HG03064 (cell line): ENCODE results near the gene PARPBP.
"Not testable (repeated sequence)": the region's sequence is repeated elsewhere in the genome, so short reads cannot be mapped to it uniquely, and the experiment has no call there.

Experiments
- ATAC-seq: cut with Tn5 transposase; IDR thresholded peaks from one replicate; pipeline ENCODE4 v1.9.1; 2021; ENCODE audit warnings: low read depth; ENCODE audit not compliant: unreplicated experiment

The PARPBP gene

GRCh38 chr12:102147062-102147587 is 27.1 kb downstream of the PARPBP start:
- not testable (repeated sequence) for ATAC-seq

GRCh38 chr12:102155206-102155605 is 35.2 kb downstream of the PARPBP start:
- ATAC-seq: not testable (repeated sequence)

GRCh38 chr12:102163383-102163782 is 43.4 kb downstream of the PARPBP start:
- ATAC-seq: no peak

GRCh38 chr12:102167821-102168604 is 48.0 kb downstream of the PARPBP start:
- peak; percentile 76 for ATAC-seq

DNA sequence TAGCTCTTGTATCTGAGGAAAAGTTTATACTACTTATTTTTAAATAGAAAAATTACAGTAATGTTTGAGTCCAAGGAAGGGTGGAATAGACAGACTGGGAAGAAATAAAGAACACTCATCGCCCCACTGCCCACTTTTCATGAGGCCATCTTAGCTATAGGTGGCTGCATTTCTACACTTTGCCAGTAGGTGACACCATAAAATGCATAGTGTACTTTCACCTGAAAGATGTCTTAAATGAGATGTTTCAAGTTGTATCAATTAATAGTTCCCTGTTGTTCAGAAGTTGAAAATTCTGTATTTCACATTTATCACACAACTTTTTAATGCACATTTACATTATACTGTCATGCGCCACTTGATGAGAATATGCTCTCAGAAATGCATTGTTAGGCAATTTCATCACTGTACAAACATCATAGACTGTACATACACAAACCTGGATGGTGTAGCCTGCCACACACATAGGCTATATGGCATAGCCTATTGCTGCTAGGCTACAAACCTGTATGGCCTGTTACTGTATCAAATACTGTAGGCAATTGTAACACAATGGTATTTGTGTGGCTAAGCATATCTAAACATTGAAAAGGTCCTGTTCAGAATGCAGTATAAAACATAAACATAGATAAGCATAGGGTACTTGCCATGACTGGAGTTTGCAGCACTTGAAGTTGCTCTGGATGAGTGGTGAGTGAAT is 50.1 kb downstream of the PARPBP start:
- no peak for ATAC-seq

DNA sequence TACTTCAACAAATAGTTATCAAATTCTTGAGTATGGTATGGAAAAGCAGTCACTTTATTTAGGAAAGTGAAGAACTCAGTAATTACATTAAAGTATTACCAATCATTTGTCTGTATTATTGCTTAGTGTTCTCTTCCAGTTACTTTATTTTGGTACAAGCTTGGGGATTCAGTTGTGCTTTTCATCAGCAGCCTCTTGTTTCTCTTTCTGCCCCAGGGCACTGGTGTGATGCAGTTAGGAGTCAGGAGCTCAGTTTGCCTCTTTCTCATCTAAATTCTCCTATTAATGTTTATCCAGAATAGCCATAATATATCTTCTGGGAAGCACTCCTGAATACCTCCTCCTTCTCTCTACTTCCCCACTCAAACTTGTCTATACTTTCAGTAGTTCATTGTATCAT is 52.0 kb downstream of the PARPBP start:
- no peak for ATAC-seq

DNA sequence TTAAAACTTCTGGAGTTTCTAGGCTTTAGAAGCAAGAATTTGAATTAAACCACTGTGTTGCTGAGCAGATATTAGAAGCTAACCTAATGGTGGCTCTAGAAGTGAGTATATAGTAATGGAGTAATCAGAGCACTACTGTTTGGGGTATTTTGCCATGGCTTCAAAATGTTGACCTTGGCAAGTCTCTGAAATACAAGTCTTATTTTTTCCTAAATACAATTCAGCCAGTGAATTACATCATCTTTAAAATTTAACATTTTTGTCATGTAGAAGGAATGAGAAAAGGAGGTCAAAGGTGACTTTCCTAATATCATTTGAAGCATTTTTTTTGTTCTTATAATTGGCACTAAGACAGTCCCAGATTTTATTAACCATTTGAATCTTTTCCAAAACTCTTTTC is 52.5 kb downstream of the PARPBP start:
- ATAC-seq: no peak

DNA sequence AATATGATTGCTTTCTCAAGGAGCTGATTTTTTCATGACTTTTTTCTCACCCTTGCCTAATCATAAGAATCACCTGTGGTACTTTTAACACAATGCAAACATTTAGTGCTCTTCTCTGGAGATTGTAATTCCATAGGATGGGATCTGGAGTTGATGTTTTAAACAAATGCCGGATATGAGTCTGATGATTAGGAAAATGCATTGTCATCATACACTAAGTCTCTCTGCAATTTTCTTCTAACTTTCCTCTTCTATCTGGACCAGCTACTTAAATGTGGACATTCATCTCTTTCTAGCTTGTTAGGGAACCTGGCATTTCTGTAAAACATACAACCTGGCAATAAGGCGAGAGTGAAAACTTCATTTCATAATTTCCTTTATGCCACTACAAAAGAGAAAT is 54.1 kb downstream of the PARPBP start:
- no peak for ATAC-seq

GRCh38 chr12:102174761-102175160 is 54.8 kb downstream of the PARPBP start:
- no peak for ATAC-seq

DNA sequence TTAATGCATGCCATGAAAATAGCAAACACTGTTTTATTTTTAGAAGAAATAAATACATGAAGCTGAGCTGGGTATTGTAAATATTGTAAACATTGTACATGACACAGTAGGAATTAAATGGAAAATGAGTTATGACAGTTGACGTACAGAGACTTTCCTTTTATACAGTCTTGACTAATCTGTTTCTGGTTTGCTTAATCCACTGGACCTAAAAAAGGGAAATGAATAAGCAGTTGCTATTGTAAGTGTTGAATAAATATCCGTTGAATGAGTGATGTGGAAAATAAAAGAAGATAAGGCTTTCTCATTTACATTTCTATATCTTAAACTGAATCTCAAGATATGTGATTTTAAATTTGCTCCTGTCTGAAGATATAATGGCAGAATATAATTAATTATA is 62.7 kb downstream of the PARPBP start:
- no peak for ATAC-seq

- no peak for ATAC-seq
These were observed 75.8 kb downstream of the PARPBP start for GRCh38 chr12:102195826-102196225.

- peak; percentile 93 for ATAC-seq
These were observed 77.8 kb downstream of the PARPBP start, which contains the start of gene PMCH for GRCh38 chr12:102197789-102198188. PMCH (minus strand) TSS chr12:102197833; CDS start chr12:102197770, 63 bp downstream.

- no peak for ATAC-seq
These were observed 81.6 kb downstream of the PARPBP start for GRCh38 chr12:102201436-102202061.

DNA sequence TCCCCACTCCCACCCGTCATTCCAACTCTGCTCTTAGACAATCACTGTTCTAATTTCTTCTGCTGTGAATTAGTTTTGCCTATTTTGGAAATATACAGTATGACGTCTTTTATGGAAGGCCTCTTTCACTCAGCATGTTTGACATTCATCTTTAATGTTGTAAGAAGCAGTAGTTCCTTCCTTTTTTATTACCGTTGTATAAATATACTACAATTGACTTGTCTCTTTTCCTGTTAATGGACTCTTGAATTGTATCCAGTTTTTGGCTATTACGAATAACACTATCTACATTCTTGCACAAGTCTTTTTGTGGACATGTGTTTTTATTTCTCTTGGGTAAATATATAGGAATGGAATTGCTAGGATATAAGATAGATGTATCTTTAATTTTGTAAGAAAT is 82.6 kb downstream of the PARPBP start:
- ATAC-seq: no peak

- ATAC-seq: no peak
These were observed 84.0 kb downstream of the PARPBP start for GRCh38 chr12:102204025-102204424.

DNA sequence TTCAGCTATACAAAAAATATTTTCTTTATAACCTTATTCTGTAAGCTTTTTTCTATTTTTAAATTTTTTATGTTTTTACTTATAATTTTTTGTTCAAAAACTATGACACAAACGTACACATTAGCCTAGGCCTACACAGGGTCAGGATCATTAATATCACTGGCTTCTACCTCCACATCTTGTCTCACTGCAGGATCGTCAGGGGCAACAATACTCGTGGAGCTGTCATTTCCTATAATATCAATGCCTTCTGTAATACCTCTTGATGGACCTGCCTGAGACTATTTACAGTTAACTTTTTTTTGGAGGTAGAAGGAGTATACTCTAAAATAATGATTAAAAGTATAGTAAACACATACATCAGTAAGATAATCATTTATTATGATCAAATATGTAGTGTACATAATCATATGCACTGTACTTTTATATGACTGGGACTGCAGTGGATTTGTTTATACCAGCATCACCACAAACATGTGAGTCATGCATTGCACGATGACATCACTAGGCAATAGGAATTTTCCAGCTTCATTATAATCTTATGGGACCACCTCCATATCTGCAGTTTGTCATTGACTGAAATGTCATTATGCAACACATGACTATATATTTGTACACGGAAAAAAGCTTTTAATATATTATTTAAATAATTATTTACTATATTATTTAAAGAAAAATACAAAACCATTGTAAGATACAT is 96.2 kb downstream of the PARPBP start:
- no peak for ATAC-seq

GRCh38 chr12:102220736-102221135 is 100.8 kb downstream of the PARPBP start:
- ATAC-seq: no peak

DNA sequence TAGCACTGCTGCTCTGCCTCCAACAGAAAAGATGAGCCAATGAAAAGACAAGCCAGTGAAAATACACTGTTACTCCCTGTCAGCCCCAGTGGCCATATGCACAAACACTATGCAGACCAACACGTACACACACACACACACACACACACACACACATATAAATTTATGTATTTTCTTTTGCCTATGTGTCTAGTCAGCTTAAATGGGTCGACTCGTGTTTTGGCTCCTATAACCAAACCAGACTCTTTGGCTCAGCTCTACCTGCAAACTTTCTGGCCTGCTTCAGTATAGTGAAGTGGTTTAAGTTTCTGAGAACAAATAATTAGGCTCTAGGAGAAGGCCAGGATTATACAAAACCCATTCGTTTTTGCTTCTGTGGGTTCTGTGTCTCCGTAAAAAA is 108.0 kb downstream of the PARPBP start:
- no peak for ATAC-seq

GRCh38 chr12:102232036-102232435 is 112.1 kb downstream of the PARPBP start:
- no peak for ATAC-seq

DNA sequence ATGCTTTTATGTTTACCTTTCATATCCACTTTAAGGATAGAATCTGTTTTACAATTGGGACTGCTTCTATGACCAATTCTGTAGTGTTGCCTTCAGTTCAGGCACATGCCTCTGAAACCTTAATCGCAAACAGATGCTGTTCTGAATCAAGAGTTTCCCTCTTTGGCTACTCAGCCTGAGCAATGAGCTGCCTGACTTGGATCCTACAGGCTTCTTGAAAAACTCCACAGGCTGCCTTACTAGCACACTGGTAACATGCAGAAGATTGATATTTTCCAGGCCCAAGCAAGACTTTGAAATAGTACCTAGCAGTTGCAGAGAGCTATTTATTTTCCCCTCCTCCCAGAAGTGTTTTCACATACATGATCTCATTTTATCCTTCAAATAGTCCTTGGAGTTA is 112.5 kb downstream of the PARPBP start:
- ATAC-seq: no peak

- ATAC-seq: no peak
These were observed 114.6 kb downstream of the PARPBP start for GRCh38 chr12:102234599-102234998.
